ENCODE results near the gene RANBP9. TPM values are rescaled to one million over a fixed set of nuclear protein-coding genes. Genes with fewer than 3 reads are reported as not detected.
A peak's percentile ranks its signal among the peaks of the same experiment; 100 is the strongest.

RANBP9 gene
- total and polyA plus RNA-seq, 2 experiments from 2014 or later = 32.3 to 42.4 TPM

GRCh38 chr6:13617066-13617465 is 94.6 kb downstream of the RANBP9 start:
- TF ChIP-seq, protein P1, sequence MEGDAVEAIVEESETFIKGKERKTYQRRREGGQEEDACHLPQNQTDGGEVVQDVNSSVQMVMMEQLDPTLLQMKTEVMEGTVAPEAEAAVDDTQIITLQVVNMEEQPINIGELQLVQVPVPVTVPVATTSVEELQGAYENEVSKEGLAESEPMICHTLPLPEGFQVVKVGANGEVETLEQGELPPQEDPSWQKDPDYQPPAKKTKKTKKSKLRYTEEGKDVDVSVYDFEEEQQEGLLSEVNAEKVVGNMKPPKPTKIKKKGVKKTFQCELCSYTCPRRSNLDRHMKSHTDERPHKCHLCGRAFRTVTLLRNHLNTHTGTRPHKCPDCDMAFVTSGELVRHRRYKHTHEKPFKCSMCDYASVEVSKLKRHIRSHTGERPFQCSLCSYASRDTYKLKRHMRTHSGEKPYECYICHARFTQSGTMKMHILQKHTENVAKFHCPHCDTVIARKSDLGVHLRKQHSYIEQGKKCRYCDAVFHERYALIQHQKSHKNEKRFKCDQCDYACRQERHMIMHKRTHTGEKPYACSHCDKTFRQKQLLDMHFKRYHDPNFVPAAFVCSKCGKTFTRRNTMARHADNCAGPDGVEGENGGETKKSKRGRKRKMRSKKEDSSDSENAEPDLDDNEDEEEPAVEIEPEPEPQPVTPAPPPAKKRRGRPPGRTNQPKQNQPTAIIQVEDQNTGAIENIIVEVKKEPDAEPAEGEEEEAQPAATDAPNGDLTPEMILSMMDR (IDR thresholded peaks at IDR 0.05; ENCODE audit: low read depth, low read length) = no peak
- H3K4me1 ChIP-seq (ENCODE audit: low read depth) = peaks cover 24% of the 10 kb centered on the region
- no peak overlapping the region for H3K27ac ChIP-seq
- H3K27me3 ChIP-seq = no peaks in the 10 kb centered on the region
- no peak for DNase-seq (ENCODE audit: low read depth in 1 of 2, low spot score in 1 of 2)
- H3K4me3 ChIP-seq = no peak overlapping the region
- no peaks in the 10 kb centered on the region for H3K9me3 ChIP-seq (ENCODE audit: low read depth)
- H3K36me3 ChIP-seq = peaks cover 47% of the 10 kb centered on the region

DNA sequence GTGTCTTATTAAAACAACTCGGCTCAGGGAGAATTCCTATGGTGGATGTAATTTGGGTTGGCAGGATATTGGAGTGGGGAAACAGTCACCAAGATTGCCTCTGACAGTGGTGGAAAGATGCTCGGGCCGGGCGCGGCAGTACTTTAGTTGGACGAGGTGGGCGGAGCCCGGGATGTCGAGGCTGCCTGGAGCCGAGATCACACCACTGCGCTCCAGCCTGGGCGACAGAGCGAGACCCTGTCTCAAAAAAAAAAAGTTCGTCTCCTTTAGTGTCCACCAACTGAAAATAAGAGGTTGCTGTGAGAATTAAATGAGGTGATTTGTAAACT is 95.9 kb downstream of the RANBP9 start:
- peak overlapping the region; percentile 81 for H3K27ac ChIP-seq
- DNase-seq (ENCODE audit: low read depth in 1 of 2, low spot score in 1 of 2) = peak; percentile 46 to 59
- peak overlapping the region; percentile 88 for H3K4me3 ChIP-seq
- peaks cover 36% of the 10 kb centered on the region for H3K4me1 ChIP-seq (ENCODE audit: low read depth)
- peaks cover 34% of the 10 kb centered on the region for H3K36me3 ChIP-seq
- H3K9me3 ChIP-seq (ENCODE audit: low read depth) = no peaks in the 10 kb centered on the region
- TF ChIP-seq, protein P1 (IDR thresholded peaks at IDR 0.05; ENCODE audit: low read depth, low read length) = no peak
- no peaks in the 10 kb centered on the region for H3K27me3 ChIP-seq

GRCh38 chr6:13614926-13615791 is 96.5 kb downstream of the RANBP9 start, which contains the start of gene NOL7:
Gene NOL7, plus strand, starts transcription at chr6:13615335. Its CDS starts 24 bp downstream, at chr6:13615359.
- H3K27ac ChIP-seq = peak within 1 kb of the TSS; percentile 81

GRCh38 chr6:13614126-13614925 is 97.3 kb downstream of the RANBP9 start:
- TF ChIP-seq, protein P1 (IDR thresholded peaks at IDR 0.05; ENCODE audit: low read depth, low read length) = no peak
- peaks cover 19% of the 10 kb centered on the region for H3K36me3 ChIP-seq
- H3K4me1 ChIP-seq (ENCODE audit: low read depth) = peaks cover 42% of the 10 kb centered on the region
- H3K27me3 ChIP-seq = no peaks in the 10 kb centered on the region
- H3K27ac ChIP-seq = peak overlapping the region; percentile 61
- no peaks in the 10 kb centered on the region for H3K9me3 ChIP-seq (ENCODE audit: low read depth)
- H3K4me3 ChIP-seq = peak overlapping the region; percentile 88
- DNase-seq (ENCODE audit: low read depth in 1 of 2, low spot score in 1 of 2) = peak; percentile 67 to 71

More at GRCh38 chr6:13614926-13615791, 96.5 kb downstream of the RANBP9 start, which contains the start of gene NOL7:
- no peaks in the 10 kb centered on the region for H3K9me3 ChIP-seq (ENCODE audit: low read depth)
- DNase-seq (ENCODE audit: low read depth in 1 of 2, low spot score in 1 of 2) = peak; percentile 99
- no peaks in the 10 kb centered on the region for H3K27me3 ChIP-seq
- peaks cover 28% of the 10 kb centered on the region for H3K36me3 ChIP-seq
- peaks cover 40% of the 10 kb centered on the region for H3K4me1 ChIP-seq (ENCODE audit: low read depth)
- peak within 1 kb of the TSS; percentile 88 for H3K4me3 ChIP-seq
- TF ChIP-seq, protein P1 (IDR thresholded peaks at IDR 0.05; ENCODE audit: low read depth, low read length) = peak; percentile 90

DNA sequence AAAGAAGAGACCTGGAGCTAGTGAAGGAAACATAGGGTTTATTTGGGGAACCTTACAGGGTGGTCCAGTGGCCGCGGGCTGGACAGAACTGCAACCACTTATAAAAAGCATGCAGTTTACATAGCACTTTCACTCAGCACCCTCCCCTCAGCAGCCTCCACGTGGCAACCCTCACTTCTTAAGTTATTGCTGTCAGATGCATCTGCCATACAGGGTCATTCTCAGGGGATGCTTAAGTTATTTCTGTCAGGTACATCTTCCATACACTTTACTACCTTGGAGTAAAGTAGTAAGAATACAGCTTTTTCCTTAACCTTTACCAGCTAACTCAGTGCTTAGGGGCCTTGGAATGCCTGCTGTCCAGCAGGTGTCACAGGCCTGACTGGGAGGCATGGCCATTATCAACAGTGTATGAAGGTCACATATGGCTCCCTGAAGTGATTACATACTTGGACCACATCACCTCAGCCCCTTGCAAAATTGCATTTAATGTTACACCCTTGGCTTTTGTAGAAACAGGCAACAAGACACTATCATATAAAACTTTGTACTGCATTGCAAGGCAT is 98.5 kb downstream of the RANBP9 start:
- TF ChIP-seq, protein P1 (IDR thresholded peaks at IDR 0.05; ENCODE audit: low read depth, low read length) = no peak
- H3K36me3 ChIP-seq = peaks cover 10% of the 10 kb centered on the region
- peak in 1 of 2 donors; percentile 51 for DNase-seq (ENCODE audit: low read depth in 1 of 2, low spot score in 1 of 2)
- no peaks in the 10 kb centered on the region for H3K9me3 ChIP-seq (ENCODE audit: low read depth)
- H3K27ac ChIP-seq = peak overlapping the region; percentile 47
- H3K4me1 ChIP-seq (ENCODE audit: low read depth) = peaks cover 43% of the 10 kb centered on the region
- no peak overlapping the region for H3K4me3 ChIP-seq
- H3K27me3 ChIP-seq = no peaks in the 10 kb centered on the region
